DND-41 (cell line): Measurements from ENCODE around the gene ATG13.

Experiments used
- ATAC-seq: fragments of 200-7000 bp; cut with Tn5 transposase; 3 replicates; pipeline ENCODE4 v1.9.1; 2021; ENCODE audit warnings: low read depth; ENCODE audit not compliant: insufficient read depth
- DNase-seq: peaks from one replicate; pipeline ENCODE4 v3.0.0-alpha.2; 2020
- H2AFZ ChIP-seq: 2 replicates; pipeline ENCODE4 v1.6.0; 2012; ENCODE audit warnings: low read depth, low read length
- H3K27ac ChIP-seq: 2 replicates; pipeline ENCODE4 v1.5.1; 2012; ENCODE audit warnings: low read length, inconsistent platforms
- H3K27me3 ChIP-seq: fragments of 200-600 bp; sonication (generic); 2 replicates; pipeline ENCODE4 v1.6.0; 2012; ENCODE audit warnings: low read length, mild to moderate bottlenecking, inconsistent platforms; ENCODE audit not compliant: insufficient read depth, poor library complexity
- H3K36me3 ChIP-seq: 2 replicates; pipeline ENCODE4 v1.5.1; 2012; ENCODE audit warnings: low read length, inconsistent platforms; ENCODE audit not compliant: insufficient read depth
- H3K4me1 ChIP-seq: 2 replicates; pipeline ENCODE4 v1.5.1; 2012; ENCODE audit warnings: mild to moderate bottlenecking, low read length; ENCODE audit not compliant: insufficient read depth
- H3K4me2 ChIP-seq: 2 replicates; pipeline ENCODE4 v1.6.0; 2012; ENCODE audit warnings: mild to moderate bottlenecking, moderate library complexity, low read length, inconsistent platforms; ENCODE audit not compliant: insufficient read depth
- H3K4me3 ChIP-seq, 2 experiments: fragments of 200-600 bp in 1 of 2; shearing (Covaris generic) in 1 of 2; 2 replicates each; pipeline ENCODE4 v1.5.1; 2012 to 2016; ENCODE audit warnings: inconsistent platforms in 2 of 2, low read length in 2 of 2, mild to moderate bottlenecking in 2 of 2, low read depth in 1 of 2, moderate library complexity in 1 of 2
- H3K79me2 ChIP-seq: 2 replicates; pipeline ENCODE4 v1.6.0; 2012; ENCODE audit warnings: low read length, inconsistent platforms; ENCODE audit not compliant: insufficient read depth
- H3K9ac ChIP-seq: 2 replicates; pipeline ENCODE4 v1.6.0; 2012; ENCODE audit warnings: low read depth, mild to moderate bottlenecking, inconsistent platforms, low read length, moderate library complexity
- H3K9me3 ChIP-seq: 2 replicates; pipeline ENCODE4 v1.5.1; 2012; ENCODE audit warnings: low read length, moderate library complexity, mild to moderate bottlenecking, inconsistent platforms; ENCODE audit not compliant: insufficient read depth, severe bottlenecking
- H4K20me1 ChIP-seq: 2 replicates; pipeline ENCODE4 v1.6.0; 2012; ENCODE audit warnings: low read length; ENCODE audit not compliant: insufficient read depth
- CTCF ChIP-seq: IDR thresholded peaks from 2 replicates; pipeline ENCODE4 v1.5.1; 2012; ENCODE audit warnings: borderline replicate concordance, low read length, moderate library complexity, mild to moderate bottlenecking; ENCODE audit not compliant: poor library complexity, severe bottlenecking; ENCODE audit errors: extremely low read depth
- EZH2 ChIP-seq: IDR thresholded peaks from 3 replicates; pipeline ENCODE4 v1.6.1; 2012; ENCODE audit warnings: borderline replicate concordance, low read depth, mild to moderate bottlenecking, moderate library complexity, low read length, inconsistent platforms; ENCODE audit not compliant: severe bottlenecking

The ATG13 gene

GRCh38 chr11:46603704-46604308 lies 13.5 kb upstream of the ATG13 start:
- no peaks in the 10 kb centered on the region for H3K4me1 ChIP-seq
- H3K9me3 ChIP-seq = no peaks in the 10 kb centered on the region
- no peak overlapping the region for H2AFZ ChIP-seq
- no peak for ATAC-seq
- H3K36me3 ChIP-seq = peaks cover 10% of the 10 kb centered on the region
- TF ChIP-seq EZH2 = no peak
- H3K4me2 ChIP-seq = no peak overlapping the region
- no peaks in the 10 kb centered on the region for H3K27me3 ChIP-seq
- H3K27ac ChIP-seq = no peak overlapping the region
- H3K4me3 ChIP-seq = no peak overlapping the region
- no peak overlapping the region for H3K9ac ChIP-seq
- no peak for DNase-seq
- H4K20me1 ChIP-seq = no peaks in the 10 kb centered on the region
- peaks cover 2% of the 10 kb centered on the region; the same call in 1 of the 2 replicates for H3K79me2 ChIP-seq

DNA sequence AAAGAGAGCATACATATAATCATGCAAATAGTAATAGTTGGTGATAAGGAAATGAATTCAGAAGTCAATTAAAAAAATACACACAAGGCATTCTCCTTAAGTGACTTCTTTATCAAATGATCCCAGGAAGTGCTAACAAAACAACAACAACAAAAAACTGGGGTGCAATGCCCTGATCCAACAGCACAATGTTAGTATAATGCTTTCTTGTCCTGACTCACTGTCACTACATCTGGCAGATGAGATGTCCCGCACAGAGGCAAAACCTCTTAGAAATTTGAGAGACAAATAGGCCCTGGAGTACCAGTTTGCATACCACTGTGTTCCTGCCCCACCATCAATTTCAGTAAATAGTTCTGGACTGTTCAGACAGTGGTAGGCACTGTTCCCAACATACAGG lies 12.6 kb upstream of the ATG13 start:
- H3K4me3 ChIP-seq = no peak overlapping the region
- ATAC-seq (no peak), DNase-seq (no peak)
- H3K4me2 ChIP-seq = no peak overlapping the region
- H4K20me1 ChIP-seq = no peaks in the 10 kb centered on the region
- no peak overlapping the region for H3K27ac ChIP-seq
- H3K9me3 ChIP-seq = no peaks in the 10 kb centered on the region
- no peaks in the 10 kb centered on the region for H3K4me1 ChIP-seq
- peaks cover 10% of the 10 kb centered on the region for H3K36me3 ChIP-seq
- peaks cover 2% of the 10 kb centered on the region; the same call in 1 of the 2 replicates for H3K79me2 ChIP-seq
- no peaks in the 10 kb centered on the region for H3K27me3 ChIP-seq
- TF ChIP-seq EZH2 = no peak
- TF ChIP-seq CTCF = no peak
- no peak overlapping the region for H2AFZ ChIP-seq
- H3K9ac ChIP-seq = no peak overlapping the region

DNA sequence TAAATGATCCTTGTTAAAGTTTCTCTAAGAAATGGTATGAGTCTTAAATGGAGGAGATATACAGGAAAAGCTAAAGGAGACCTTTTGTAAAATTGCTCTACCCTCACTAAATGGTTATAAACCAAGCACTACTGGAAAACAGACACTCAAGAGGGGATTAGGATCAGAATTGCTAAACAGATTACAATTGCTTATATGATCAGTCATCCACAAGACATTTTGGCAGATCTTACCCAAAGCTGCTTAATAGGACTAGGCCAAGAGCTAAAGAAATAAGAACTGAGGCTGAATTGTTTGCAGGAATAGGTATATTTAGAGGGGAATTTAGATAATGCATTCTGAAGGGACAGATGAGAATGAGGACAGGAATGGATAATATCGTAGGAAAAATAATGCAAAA lies 9.8 kb upstream of the ATG13 start:
- H3K9ac ChIP-seq = no peak overlapping the region
- H3K4me1 ChIP-seq = peaks cover 8% of the 10 kb centered on the region
- H2AFZ ChIP-seq = no peak overlapping the region
- H4K20me1 ChIP-seq = no peaks in the 10 kb centered on the region
- no peak overlapping the region for H3K4me3 ChIP-seq
- H3K9me3 ChIP-seq = no peaks in the 10 kb centered on the region
- H3K36me3 ChIP-seq = peaks cover 7% of the 10 kb centered on the region
- DNase-seq (no peak), ATAC-seq (no peak)
- no peak overlapping the region for H3K4me2 ChIP-seq
- H3K79me2 ChIP-seq = peaks cover 2% of the 10 kb centered on the region; the same call in 1 of the 2 replicates
- no peak for TF ChIP-seq CTCF
- no peak for TF ChIP-seq EZH2
- H3K27me3 ChIP-seq = no peaks in the 10 kb centered on the region
- H3K27ac ChIP-seq = no peak overlapping the region

GRCh38 chr11:46609386-46609785 lies 8.0 kb upstream of the ATG13 start:
- no peak overlapping the region for H3K4me2 ChIP-seq
- H3K9me3 ChIP-seq = no peaks in the 10 kb centered on the region
- no peaks in the 10 kb centered on the region for H4K20me1 ChIP-seq
- peaks cover 6% of the 10 kb centered on the region for H3K79me2 ChIP-seq
- TF ChIP-seq EZH2 (no peak), CTCF (no peak)
- H3K4me3 ChIP-seq = no peak overlapping the region
- peaks cover 17% of the 10 kb centered on the region for H3K4me1 ChIP-seq
- no peak overlapping the region for H3K27ac ChIP-seq
- H3K9ac ChIP-seq = no peak overlapping the region
- H3K36me3 ChIP-seq = no peaks in the 10 kb centered on the region
- no peak for DNase-seq
- H2AFZ ChIP-seq = no peak overlapping the region
- H3K27me3 ChIP-seq = no peaks in the 10 kb centered on the region
- no peak for ATAC-seq
